ENCODE data around the gene ATP5IF1. TPM values are rescaled to one million over a fixed set of nuclear protein-coding genes. Genes with fewer than 3 reads are reported as not detected.
A peak's percentile ranks its signal among the peaks of the same experiment; 100 is the strongest.

ATP5IF1 gene
- total and polyA plus RNA-seq, 9 of the 15 experiments (the other 6 are each of a cell fraction or from before 2014, with no cell fraction given) = 292 to 1,422 (median 388) TPM

GRCh38 chr1:28248273-28249012 lies 12.5 kb downstream of the ATP5IF1 start (continued):
- TF ChIP-seq REST (IDR thresholded peaks at IDR 0.05; ENCODE audit: borderline replicate concordance) (peak; percentile 85; the same call in 1 of the 2 replicates), REST (CRISPR knock-in tag; IDR thresholded peaks at IDR 0.05; ENCODE audit: low read depth) (no peak), CBX2 (IDR thresholded peaks at IDR 0.05; ENCODE audit: insufficient read depth, low read length, poor library complexity, severe bottlenecking) (no peak), MYNN (IDR thresholded peaks at IDR 0.05) (no peak), MYNN (CRISPR knock-in tag; IDR thresholded peaks at IDR 0.05) (no peak), IRF1 (CRISPR knock-in tag; IDR thresholded peaks at IDR 0.05; ENCODE audit: borderline replicate concordance) (no peak), HMG20A (CRISPR knock-in tag; conservative IDR thresholded peaks at IDR 0.05) (no peak), RBBP5 (IDR thresholded peaks at IDR 0.05; ENCODE audit: borderline replicate concordance, insufficient read depth, low read length, poor library complexity, severe bottlenecking) (no peak), FOXP4 (CRISPR knock-in tag; IDR thresholded peaks at IDR 0.05; ENCODE audit: borderline replicate concordance) (no peak), IFI16 (CRISPR knock-in tag; IDR thresholded peaks at IDR 0.05) (no peak), ZBTB2 (IDR thresholded peaks at IDR 0.05) (no peak), ZNF644 (tag; IDR thresholded peaks at IDR 0.05; ENCODE audit: low read depth) (no peak), SMARCE1 (IDR thresholded peaks at IDR 0.05) (no peak), HCFC1 (IDR thresholded peaks at IDR 0.05; ENCODE audit: low read depth, low read length) (no peak), ZNF165 (CRISPR knock-in tag; IDR thresholded peaks at IDR 0.05; ENCODE audit: borderline replicate concordance) (0 out of 2 replicates have a peak, but pooled peaks have one; percentile 42), ZNF212 (CRISPR knock-in tag; IDR thresholded peaks at IDR 0.05) (0 out of 2 replicates have a peak, but pooled peaks have one; percentile 42)

Measured in K562 (cell line).